Measurements from ENCODE around the gene SSR1.
"Not testable (repeated sequence)": the region's sequence is repeated elsewhere in the genome, so short reads cannot be mapped to it uniquely, and the experiment has no call there.

The SSR1 gene

DNA sequence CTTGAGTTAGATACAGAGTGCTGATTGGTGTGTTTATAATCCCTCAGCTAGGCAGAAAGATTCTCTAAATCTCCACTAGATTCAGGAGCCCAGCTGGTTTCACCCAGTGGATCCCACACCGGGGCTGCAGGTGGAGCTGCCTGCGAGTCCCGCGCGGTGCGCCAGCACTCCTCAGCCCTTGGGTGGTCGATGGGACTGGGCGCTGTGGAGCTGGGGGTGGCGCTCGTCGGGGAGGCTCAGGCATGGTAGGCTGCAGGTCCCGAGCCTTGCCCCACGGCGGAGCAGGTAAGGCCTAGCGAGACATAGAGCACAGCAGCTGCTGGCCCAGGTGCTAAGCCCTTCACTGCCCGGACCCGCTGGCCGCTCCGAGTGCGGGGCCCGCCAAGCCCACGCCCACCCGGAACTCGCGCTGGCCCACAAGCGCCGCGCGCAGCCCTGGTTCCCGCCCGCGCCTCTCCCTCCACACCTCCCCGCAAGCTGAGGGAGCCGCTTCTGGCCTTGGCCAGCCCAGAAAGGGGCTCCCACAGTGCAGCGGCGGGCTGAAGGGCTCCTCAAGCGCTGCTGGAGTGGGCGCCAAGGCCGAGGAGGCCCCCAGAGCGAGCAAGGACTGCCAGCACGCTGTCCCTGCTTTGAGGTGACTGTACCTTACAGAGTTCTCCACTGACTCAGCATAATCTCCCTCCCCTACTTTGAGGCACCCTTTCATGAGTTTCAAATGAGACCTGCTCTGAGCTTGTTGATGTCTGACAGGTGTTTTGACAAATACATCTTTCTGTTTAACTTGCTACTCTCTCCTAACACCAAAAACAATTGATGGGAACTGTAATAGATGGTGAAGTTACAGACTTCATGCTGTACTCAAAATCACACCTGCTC lies 3.9 kb upstream of the SSR1 start:
- no peak for DNase-seq

DNA sequence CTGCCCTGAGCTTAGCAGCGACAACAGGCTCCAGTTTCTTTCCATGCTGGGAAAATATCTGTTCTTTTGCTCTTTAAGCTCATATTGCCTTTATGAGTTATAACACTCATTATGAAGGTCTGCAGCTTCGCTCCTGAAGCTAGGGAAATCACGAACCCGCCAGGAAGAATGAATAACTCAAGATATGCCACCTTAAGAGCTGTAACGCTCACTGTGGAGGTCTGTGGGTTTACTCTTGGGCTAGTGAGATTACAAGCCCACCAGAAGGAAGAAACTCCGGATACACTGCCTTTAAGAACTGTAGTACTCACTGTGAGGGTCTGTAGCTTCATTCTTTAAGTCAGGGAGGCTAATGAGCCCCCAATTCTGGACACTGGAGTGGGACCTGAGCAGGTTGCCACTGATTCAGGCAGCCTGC lies 3.0 kb upstream of the SSR1 start:
- DNase-seq, result no peak

DNA sequence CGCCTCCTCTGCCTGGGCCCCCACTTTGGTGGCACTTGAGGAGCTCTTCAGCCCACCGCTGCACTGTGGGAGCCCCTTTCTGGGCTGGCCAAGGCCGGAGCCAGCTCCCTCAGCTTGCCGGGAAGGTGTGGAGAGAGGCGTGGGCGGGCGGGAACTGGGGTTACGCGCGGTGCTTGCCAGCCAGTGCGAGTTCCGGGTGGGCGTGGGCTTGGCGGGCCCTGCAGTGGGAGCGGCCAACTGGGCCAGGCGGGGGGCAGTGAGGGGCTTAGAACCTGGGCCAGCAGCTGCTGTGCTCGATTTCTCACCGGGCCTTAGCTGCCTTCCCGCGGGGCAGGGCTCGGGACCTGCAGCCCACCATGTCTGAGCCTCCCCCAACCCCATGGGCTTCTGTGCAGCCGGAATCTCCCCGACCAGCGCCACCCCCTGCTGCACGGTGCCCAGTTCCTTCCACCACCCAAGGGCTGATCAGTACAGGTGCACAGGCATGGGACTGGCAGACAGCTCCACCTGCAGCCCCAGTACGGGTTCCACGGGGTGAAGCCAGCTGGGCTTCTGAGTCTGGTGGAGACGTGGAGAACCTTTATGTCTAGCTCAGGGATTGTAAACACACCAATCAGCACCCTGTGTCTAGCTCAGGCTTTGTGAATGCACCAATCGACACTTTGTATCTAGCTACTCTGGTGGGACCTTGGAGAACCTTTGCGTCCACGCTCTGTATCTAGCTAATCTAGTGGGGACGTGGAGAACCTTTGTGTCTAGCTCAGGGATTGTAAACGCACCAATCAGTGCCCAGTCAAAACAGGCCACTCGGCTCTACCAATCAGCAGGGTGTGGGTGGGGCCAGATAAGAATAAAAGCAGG lies 2.3 kb upstream of the SSR1 start:
- not testable (repeated sequence) for DNase-seq

DNA sequence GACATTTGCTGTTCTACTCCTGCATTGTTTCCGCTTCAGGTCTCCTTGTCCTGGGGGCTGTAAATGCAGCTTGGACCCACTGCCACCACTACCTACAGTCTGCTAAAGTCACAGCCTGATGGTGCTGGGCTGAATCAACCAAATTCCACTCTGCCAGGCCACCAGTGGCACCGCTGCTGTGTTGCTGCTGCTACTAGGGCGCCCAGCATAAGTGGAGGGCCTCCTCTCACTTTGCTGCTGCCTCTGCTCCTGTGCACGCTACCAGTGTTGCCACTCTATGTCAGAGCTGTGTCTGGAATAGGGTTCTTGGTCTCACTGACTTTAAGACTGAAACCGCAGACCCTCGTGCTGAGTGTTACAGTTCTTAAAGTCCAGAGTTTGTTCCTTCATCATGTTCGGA lies 1.4 kb upstream of the SSR1 start:
- no peak for DNase-seq

DNA sequence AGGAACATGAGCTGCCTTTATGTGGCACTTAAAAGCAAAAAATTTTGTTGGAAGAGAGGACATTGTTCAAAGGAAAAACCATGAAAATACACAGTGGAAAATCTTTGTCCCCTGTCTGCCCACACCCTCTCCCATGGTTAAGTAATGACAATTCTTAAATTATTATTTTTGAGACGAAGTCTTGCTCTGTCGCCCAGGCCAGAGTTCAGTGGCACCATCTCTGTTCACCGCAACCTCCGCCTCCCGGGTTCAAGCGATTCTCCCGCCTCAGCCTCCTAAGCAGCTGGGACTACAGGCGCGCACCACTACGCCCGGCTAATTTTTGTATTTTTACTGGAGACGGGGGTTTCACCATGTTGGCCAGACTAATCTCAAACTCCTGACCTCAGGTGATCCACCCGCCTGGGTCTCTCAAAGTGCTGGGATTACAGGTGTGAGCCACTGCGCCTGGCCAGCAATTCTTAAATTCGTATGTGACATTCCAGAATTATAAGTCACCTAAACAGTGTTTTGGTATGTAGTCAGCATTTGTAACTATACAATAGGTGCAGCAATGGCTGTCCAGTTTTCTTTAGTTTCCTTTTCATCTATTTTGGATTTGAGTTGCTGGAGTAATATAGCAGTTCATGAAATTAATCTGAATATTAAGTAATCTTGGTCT lies 636 bp upstream of the SSR1 start:
- DNase-seq, result peak; percentile 63

DNA sequence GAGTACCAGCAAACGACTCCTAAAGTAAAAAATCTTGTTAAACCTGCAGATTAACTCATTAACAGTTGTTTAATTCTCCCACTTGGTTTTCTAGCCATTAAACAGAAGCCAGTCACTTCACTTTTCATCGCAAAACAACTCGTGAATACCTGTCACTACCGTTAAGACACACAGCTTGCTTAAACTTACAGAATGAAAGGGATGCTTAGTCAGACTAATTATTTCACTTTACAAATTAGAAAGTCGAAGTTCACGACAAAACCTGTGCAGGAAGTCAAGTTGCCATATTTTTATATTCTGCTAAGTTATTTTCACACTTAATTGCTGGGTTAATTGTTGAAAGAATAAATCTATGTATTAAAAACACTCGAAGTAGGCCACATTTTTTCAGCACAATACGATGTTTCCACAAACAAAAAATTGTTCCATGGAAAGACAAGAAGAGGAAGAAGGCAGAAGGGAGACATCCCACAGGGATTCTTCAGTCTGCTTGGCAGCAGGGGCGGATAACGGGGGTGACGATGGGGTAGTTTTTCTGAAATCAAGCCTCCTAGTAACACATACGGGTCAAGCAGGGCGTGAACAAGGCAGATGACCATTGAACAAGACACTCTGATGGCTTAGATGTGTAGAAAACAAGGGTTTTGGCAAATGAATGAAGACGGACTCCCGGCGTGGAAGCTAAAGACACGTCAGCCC lies 933 bp downstream of the SSR1 start:
- no peak for DNase-seq

DNA sequence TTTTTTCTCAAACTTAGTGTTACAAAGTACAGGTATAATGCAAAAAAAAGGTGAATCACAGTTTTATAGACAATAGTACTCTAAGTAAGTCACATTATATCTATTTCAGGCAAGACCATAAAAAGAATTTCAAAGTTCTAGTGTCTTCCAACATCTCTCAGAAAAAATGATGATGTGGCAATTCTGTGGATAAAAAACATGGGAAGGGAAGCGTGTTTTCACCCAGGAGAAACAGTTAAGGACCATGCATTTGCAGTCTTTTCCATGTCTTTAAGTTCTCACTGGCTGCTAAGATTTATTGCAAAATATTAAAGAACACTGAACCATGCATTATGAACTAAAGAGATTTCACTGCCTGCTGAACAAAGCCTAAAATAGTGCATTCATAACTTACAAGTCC lies 1.8 kb downstream of the SSR1 start:
- no peak for DNase-seq

DNA sequence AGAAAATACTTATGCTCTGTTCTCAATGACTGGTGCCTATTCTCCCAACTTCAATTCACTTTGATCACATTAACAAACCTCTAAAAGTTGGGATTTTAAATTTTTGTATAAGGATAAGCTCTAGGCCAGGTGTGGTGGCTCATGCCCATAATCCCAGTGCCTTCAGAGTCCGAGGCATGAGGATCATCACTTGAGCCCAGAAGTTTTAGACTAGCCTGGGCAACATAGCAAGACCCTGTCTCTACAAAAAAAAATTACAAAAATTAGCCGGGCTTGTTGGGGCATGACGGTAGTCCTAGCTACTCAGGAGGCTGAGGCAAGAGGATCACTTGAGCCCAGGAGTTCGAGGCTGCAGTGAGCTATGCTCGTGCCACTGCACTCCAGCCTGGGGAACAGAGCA lies 3.9 kb downstream of the SSR1 start:
- no peak for DNase-seq

DNA sequence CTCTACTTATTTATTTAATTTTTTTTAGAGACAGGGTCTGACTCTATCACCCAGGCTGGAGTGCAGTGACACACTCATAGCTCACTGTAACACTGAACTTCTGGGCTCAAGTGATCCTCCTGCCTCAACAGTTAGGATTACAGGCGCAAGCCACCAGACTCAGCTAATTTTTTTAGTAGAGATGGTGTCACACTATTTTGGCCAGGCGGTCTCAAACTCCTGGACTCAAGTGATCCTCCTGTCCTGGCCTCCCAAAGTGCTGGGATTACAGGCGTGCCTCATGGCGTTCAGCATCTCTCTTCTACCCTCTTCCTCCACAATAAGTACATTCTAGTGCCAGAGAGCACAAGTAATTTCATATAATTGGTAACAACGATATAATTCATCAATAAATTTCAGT lies 5.5 kb downstream of the SSR1 start:
- no peak for DNase-seq

DNA sequence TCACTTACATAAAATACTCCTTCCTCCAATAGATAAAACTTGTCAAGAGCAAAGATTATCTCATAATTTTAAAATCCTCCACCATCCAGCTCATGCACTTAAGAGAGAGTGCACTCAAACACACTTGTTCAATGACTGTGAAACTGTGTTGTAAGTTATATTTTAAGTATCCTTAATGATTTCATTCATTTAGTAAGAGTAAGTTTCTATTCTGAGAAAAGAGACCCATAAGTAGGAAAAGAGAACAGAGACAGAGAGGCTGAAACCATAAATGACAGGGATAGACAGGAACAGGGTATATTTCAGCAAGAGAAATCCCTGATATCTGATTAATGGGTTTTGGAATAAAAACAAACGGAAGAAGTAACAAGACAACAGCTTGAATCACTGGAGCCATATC lies 8.2 kb downstream of the SSR1 start:
- no peak for DNase-seq

DNA sequence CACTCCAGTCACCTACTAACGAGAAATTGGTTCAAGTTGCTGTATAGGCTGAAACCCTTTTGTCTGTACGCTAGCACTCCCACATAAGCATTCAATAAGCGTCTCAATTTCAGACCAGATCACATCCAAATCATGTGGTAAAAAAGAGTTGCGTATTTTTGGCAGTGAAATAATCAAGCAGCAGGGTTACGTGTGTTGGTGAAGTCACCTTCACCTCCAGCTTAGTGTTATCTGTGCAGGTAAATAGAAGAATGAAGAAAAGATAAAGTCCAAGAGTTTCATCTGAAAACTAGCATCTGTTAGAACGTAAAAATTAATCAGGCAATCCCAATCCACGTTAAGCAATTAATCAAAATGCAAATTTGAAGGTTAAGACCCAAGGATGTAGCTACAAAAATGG lies 11.3 kb downstream of the SSR1 start:
- no peak for DNase-seq

DNA sequence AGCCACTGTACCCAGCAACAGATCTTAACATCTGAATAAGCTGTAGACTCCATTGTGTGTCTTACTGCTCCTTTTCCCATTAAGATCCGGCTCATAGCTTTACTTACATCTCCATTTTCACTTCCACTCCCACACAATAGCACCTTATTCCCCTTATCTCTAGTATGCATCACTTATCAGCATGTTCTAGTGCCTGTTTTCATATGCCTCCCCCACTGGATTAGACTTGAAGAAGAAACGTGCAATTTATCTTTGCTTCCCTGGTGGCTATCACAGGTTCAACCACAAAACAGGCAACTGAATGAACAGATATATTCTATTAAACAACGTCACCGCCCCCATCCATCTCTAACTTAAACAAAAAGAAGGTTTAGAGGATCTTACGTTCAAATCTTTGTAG lies 12.1 kb downstream of the SSR1 start:
- DNase-seq, result no peak

DNA sequence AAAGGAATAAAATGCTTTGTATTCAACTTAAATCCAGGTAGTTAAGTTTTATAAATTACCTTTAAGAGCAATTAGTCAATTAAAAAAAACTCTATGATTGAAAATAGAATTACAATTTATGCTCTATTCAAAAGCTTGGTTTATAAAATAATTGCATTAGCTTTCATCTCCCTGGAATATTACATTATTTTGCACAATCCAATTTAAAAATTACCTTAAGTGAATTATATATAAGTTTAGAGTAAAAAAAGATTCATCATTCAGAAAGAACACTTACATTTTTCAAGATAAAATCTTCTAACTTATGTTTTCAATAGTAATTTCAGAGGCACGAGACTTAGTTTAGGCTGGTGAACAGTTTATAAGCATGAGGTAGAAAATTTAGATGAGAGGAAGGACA lies 14.9 kb downstream of the SSR1 start:
- no peak for DNase-seq

DNA sequence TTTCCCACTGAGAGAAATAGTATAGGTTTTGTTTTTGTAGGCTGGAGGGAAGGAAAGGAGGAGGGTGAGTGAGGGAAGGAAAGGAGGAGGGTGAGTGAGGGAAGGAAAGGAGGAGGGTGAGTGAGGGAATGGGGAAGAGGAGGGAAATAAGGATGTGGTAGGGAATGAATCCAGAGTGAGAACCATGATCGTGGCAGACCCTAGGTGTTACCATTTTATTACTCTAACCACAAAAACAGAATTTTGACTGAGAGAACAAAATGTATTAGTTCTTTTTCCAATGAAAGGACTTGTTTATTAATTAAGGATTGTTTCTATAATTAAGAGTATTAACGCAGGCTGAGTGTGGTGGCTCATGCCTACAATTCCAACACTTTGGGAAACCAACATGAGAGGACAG lies 16.4 kb downstream of the SSR1 start:
- no peak for DNase-seq

DNA sequence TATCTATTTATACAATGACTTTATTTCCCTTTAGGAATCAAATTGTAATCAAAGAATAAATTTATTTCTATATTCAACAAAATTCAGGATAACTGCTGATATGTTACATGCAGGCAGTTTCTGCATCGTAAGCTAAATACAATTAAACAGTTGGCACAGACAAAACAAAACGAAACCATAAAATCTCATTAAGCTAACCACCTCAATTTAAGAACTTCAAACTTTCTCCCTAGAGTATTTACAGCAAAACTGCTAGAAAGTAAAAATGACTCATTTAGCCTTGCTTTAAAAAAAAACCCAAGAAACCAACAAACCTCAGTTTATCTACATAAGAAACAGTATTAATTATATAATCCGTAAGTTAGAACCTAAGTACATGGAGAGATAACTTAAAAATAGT lies 17.1 kb downstream of the SSR1 start:
- no peak for DNase-seq

DNA sequence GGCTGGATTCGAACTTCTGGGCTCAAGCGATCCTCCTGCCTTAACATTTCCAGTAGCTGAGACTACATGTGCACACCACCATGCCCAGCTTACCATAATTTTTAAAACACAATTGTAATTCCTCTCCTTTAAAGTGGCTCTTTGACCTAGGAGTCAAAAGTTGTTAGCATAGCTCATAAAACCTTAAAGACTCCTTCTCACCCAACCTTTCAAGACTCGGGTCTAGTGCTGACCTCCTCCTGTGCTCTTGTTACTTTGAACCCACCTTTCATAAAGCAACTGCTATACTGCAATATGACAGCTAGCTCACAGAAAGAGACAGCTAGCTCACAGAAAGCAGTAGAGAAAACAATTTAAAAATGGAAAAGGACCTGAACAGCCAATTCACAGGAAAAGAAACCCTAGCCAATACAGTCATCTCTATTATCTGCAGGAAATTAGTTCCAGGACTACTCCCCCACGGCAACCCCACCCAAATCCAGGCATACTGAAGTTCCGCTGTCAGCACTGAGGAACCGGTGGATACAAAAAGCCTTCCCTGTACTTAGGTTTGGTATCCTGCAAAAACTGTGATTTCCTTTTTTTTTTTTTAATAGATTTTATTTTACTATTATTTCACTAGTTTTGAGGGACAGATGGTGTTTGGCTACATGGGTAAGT lies 20.3 kb downstream of the SSR1 start:
- DNase-seq, result no peak

DNA sequence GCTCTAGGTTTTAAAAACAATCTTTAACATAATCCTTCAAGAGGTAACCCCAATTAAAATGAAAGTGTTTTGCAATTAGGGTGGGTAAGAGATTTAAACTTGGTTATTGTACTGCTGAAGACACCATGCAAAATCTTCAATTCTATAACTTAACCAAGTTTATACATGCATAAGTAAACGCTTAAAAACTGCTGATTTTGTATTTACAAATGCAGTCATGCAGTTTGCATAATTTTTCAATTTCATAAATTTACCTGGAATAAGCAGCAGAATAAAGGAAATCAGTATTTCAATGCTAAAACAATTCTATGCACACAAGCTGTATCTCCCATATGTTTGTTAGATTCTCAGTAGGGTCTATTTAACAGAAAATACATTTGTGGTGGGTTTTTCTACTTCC lies 22.9 kb downstream of the SSR1 start:
- DNase-seq, result no peak

DNA sequence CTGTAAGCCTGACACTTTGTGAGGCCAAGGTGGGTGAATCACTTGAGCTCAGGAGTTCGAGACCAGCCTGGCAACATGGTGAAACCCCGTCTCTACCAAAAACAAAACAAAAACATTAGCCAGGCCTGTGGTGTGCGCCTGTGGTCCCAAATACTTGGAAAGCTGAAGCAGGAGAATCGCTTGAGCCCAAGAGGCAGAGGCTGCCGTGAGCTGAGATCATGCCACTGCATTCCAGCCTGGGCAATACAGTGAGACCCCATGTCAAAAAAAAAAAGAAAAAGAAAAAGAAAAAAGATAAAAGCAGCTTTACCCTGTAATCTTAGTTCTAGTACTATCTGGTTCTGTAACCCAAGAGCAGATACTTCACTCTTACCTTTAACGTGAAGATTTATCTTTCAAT lies 27.6 kb downstream of the SSR1 start:
- DNase-seq, result no peak

DNA sequence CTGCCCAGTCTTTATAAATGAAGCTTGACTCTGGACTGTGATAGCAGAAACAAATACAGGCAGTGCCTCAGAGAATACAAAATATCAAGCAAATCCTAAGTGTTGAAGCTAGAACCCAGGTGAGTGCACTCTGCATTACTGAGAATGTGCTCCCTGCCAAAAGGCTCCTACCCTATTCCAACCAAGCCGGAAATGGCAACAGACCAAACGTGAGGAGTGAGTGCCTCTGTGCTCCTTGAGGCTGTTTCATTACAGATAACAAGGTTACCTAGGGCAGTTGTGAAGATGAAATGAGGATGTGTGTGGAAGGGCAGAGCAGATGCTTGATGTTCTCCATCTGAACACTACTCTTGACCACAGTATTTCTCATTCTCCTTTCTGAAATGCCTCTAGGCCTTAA lies 29.3 kb downstream of the SSR1 start:
- no peak for DNase-seq

DNA sequence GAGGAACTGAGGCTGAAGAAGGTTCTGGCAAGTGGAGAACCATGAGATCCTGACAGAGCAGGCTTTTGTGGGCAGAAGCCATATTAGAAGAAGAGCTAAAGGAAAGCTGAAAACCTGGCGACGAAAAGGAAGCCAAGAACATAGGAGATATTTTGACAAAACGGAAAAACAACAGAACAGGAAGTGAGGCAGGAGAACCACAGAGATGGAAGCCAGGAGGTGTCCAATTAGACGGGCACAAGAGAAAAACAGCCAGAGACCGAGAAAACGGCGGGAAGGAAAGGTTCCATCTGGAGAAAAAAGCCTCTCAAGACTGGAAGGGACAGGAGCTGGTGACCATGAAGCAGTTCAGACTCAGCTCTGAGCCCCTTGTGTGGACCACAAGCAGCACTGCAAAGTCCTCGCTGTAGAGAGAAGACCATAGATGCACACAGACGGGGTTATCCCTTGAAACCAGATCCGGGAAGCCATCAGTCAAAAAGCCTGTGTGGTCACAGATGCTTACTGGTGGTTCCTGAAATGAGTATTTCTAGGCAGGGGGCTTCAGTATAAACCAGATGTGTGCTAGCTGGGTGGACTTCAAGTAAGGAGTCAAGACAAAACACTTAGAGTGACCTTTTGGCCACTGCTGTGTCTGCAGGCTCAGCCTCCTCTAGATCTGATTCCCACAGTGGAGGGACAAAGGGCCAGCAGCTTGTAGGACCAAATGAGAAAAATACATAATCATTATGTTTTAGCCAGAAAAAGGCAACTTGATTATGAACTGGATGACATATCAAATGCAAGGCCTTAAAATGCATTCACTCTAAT lies 30.7 kb downstream of the SSR1 start:
- no peak for DNase-seq

DNA sequence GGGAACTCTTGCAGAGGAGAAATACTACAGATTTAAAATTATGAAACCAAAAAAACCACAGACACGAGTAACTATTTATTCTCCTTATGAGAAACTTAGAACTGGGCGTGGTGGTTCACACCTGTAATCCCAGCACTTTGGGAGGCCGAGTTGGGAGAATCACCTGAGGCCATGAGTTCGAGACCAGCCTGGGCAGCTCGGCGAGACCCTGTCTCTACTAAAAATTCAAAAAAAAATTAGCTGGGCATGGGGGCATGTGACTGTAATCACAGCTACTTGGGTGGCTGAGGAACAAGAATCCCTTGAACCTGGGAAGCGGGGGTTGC lies 36.8 kb downstream of the SSR1 start:
- DNase-seq, result no peak

DNA sequence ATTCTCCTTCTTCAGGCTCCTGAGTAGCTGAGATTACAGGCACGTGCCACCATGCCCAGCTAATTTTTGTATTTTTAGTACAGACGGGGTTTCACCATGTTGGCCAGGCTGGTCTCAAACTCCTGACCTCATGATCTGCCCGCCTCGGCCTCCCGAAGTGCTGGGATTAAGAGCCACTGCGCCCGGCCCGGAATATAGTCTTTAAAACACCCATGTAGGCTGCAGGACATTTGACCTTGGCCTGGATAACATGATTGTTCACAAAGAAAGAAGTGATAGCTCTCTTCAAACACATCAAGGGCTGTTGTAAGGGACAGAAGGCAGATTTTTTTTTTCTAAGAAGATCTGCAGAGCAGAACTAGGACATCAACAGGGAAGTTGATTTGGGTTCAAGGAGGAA lies 38.5 kb downstream of the SSR1 start:
- not testable (repeated sequence) for DNase-seq

Data from activated CD8-positive, alpha-beta memory T cell treated with anti-CD3 and anti-CD28 coated beads for 24 hours (primary cell).